MG63 (cell line): Measurements from ENCODE around the gene SLC22A3. TPM values are rescaled to one million over a fixed set of nuclear protein-coding genes. Genes with fewer than 3 reads are reported as not detected.

ENCODE experiments used
- DNase-seq: peaks from one replicate; pipeline ENCODE4 v3.0.0-alpha.2; 2020
- H3K27me3 ChIP-seq: fragments of 250-450 bp; sonication (Bioruptor Pico); 2 replicates; pipeline ENCODE4 v1.5.1; 2020; ENCODE audit warnings: mild to moderate bottlenecking, moderate library complexity
- H3K36me3 ChIP-seq: fragments of 250-450 bp; sonication (Bioruptor Pico); 2 replicates; pipeline ENCODE4 v1.5.1; 2020; ENCODE audit warnings: mild to moderate bottlenecking, moderate library complexity
- H3K4me3 ChIP-seq: fragments of 250-450 bp; sonication (Bioruptor Pico); 2 replicates; pipeline ENCODE4 v1.5.1; 2020; ENCODE audit warnings: mild to moderate bottlenecking, moderate library complexity
- H3K9me3 ChIP-seq: fragments of 250-450 bp; sonication (Bioruptor Pico); 2 replicates; pipeline ENCODE4 v1.5.1; 2020; ENCODE audit warnings: mild to moderate bottlenecking, moderate library complexity
- total RNA-seq: library from RNA; depleted of rRNA; stranded (reverse); fragments of >200 nt; shearing (Covaris generic); gene quantifications from 2 replicates; pipeline ENCODE4 v1.2.3, GENCODE V29; 2014; ENCODE audit warnings: low replicate concordance

The SLC22A3 gene
- total RNA-seq, 1 experiment from 2014 or later = not detected

DNA sequence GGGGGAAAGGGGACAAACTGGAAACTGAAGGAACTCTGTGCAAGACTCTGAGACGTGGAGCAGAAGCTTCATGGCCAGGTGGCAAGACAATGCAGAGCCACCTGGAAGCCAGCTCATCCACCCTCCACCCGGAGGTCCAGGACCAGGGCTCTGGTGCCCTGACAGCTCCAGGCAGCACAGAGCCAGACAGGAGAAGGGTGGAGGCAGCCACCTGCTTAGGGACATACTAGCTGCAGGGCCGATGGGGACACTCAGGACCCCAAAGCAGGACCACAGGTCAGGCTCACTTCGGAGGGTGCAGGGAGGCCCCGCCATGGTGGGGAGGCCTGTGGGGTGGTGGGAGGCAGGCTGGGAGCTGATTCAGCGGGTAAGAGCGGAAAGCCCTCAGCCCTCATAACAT lies 19.0 kb upstream of the SLC22A3 start:
- DNase-seq = no peak
- no peaks in the 10 kb centered on the region for H3K27me3 ChIP-seq
- no peak overlapping the region for H3K4me3 ChIP-seq
- H3K9me3 ChIP-seq = no peaks in the 10 kb centered on the region
- H3K36me3 ChIP-seq = no peaks in the 10 kb centered on the region

DNA sequence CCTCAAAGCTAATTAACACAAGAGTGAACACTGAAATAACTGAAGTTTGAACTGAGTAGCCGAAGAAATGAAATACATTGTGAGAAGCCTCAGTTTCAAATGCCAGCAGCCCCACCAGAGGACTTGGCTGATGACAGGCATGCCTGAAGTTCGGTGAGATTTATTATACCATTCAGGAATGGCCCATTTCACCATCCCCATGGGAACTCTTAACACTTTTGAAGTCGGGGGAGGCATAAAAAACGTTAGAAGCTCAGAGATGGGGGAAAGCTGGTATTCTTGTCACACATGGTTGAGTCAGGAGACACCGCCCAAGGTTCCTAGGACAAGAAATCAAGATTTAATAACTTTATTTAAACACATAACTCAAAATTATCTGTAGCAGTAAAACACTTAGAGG lies 17.6 kb upstream of the SLC22A3 start:
- H3K27me3 ChIP-seq = no peaks in the 10 kb centered on the region

DNA sequence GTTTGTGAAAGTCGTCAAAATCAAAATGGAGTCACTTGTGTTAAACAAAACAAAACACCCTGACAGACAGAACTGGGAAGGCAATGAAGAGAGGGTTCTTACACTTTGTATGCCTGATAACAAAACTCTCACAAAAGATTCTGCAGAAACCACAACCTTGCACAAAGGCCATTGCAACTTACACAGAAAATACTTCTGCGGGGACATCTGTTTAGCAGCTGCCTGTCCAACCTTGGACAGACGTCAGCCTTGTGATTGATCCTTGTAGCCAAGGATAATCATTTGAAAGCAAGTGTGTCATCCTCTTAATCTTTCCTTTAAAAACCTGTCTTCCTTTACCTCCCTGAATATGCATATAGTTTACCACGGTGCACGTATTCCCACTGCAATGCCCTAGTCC lies 17.0 kb upstream of the SLC22A3 start:
- Histone ChIP-seq H3K27me3 (no peaks in the 10 kb centered on the region), H3K36me3 (no peaks in the 10 kb centered on the region), H3K9me3 (no peaks in the 10 kb centered on the region), H3K4me3 (no peak overlapping the region)
- DNase-seq = no peak

More for the DNA sequence above, 17.6 kb upstream of the SLC22A3 start:
- no peak for DNase-seq
- H3K36me3 ChIP-seq = no peaks in the 10 kb centered on the region
- no peaks in the 10 kb centered on the region for H3K9me3 ChIP-seq
- no peak overlapping the region for H3K4me3 ChIP-seq

DNA sequence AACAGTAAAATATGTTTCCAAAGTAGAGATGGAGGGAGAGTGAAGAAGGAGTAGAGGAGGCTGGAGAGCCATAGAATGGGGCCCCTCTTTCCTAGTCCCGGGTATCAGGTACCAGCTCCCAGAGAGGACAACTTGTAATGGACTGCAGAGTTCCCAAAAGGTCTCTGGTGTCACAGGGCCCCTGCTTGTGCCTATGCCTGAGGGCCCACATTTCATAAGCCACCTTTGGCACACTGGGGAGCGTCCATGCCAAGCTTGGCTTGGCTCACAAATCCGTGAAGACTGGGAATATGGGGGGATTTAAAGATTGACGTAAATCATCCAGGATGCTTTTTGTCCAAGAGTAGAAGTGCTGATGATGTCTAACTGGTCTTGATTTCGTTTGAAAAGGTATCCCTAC lies 16.4 kb upstream of the SLC22A3 start:
- DNase-seq = no peak
- Histone ChIP-seq H3K4me3 (no peak overlapping the region), H3K9me3 (no peaks in the 10 kb centered on the region), H3K27me3 (no peaks in the 10 kb centered on the region), H3K36me3 (no peaks in the 10 kb centered on the region)

DNA sequence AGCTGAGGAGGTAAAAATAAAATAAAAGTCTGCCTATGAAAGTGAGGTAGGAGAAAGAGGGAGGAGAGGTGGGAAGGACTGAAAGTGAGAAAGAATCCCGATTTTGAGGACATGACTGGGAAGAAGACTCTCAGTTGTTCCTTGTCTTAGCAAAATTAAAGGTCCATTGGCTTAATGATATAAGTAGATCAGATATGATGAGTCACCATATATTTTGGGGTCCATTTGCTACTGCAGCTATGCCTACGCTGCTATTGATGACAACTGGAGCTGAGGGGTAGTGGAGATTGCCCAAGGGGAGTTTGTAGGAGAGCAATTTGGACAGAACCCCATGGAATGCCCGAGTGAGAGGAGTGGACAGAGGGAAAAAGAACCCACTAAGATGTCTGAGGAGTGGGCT lies 15.1 kb upstream of the SLC22A3 start:
- Histone ChIP-seq H3K9me3 (no peaks in the 10 kb centered on the region), H3K4me3 (no peak overlapping the region), H3K27me3 (no peaks in the 10 kb centered on the region), H3K36me3 (no peaks in the 10 kb centered on the region)
- DNase-seq = no peak

DNA sequence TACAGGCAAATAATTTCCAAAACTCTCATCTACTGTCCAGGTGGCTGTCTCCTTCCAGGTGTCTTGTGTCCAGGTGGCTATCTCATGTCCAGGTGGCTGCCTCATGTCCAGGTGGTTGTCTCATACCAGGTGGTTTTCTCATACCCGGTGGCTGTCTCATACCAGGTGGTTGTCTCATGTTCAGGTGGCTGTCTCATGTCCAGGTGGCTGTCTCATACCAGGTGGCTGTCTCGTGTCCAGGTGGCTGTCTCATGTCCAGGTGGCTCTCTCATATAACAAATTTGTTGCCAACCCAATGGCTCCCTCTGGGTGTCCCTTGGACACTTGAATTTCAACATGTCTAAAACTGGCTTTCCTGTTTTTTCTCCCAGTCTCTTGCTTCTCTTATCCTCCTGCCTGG lies 14.3 kb upstream of the SLC22A3 start:
- no peak for DNase-seq
- no peak overlapping the region for H3K4me3 ChIP-seq
- no peaks in the 10 kb centered on the region for H3K36me3 ChIP-seq
- H3K27me3 ChIP-seq = no peaks in the 10 kb centered on the region
- H3K9me3 ChIP-seq = no peaks in the 10 kb centered on the region

DNA sequence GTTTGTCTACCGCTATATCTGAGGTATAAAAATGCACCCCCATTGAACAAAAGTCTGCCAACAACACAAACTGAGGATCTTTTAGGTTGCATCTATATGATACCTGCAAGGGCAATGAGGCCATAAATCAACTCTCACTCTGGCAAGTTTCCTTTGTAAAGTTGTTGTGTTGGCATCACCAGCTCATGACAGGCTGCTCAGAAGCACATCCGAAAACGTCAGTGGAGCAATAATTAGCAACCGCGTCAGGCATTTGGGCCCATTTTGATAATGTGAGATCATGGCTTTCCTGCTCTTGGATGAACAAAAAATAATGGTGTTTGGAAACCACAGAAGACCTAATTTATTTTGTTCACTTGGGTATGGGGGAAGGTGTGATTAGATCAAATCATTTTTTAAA lies 12.0 kb upstream of the SLC22A3 start:
- DNase-seq = no peak

DNA sequence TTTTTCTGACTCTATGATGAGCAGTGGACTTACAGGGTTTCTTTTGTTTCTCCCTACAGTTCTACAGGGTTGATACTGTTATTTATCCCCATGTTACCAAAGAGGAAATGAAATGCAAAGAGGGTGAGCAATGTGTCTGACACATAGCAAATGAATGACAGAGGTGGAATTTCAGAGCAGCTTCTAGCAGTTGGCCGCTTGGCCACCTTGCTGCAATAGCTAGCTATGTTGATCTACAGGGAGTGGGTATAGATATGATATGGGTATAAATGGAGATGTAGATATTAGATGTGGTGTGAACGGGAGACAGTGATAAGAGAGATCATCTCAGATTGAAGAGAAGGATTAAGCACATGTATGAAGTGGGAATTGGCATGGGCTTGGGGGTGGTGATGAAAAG lies 10.9 kb upstream of the SLC22A3 start:
- DNase-seq = no peak

More for the DNA sequence above, 12.0 kb upstream of the SLC22A3 start:
- Histone ChIP-seq H3K9me3 (no peaks in the 10 kb centered on the region), H3K36me3 (no peaks in the 10 kb centered on the region), H3K27me3 (no peaks in the 10 kb centered on the region), H3K4me3 (no peak overlapping the region)

DNA sequence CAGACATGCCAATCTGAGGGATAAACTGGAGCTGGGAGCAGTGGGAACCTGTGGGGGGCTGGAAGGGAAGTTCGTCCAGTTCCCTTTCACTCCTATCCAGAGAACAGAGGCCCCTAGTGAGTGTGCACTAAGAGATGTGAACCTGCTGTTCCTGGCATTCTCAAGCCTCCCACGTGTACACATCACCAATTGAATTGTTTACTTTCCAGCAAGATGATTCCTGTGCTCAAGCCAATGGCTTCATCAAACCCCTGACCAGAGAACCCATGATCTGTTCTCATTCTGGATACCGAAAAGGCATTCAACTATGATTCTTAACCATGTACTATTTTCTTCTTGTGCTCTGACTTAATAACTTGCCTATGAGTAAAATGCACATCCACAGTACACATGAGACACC lies 10.2 kb upstream of the SLC22A3 start:
- Histone ChIP-seq H3K9me3 (no peaks in the 10 kb centered on the region), H3K36me3 (no peaks in the 10 kb centered on the region), H3K27me3 (no peaks in the 10 kb centered on the region), H3K4me3 (no peak overlapping the region)
- DNase-seq = no peak

More for the DNA sequence above, 10.9 kb upstream of the SLC22A3 start:
- Histone ChIP-seq H3K4me3 (no peak overlapping the region), H3K36me3 (no peaks in the 10 kb centered on the region), H3K27me3 (no peaks in the 10 kb centered on the region), H3K9me3 (no peaks in the 10 kb centered on the region)

DNA sequence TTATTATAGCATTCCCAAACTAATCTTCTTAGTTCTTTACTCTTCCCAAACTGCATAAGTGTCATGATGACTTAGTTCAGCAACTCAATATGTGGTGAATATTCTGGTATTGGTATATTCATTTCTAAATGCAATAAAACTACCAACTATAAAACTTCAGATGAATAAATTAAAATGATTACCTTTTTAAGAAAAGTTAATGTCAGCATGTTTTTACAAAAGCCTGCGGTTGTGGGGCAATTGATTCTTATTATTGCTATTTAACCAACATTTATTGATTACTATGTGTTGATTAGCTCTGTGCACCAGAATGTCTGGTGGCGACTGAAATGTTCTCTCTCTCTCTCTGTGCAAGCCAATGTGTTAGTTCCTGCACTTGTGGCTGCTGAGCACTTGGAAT lies 5.0 kb upstream of the SLC22A3 start:
- no peaks in the 10 kb centered on the region for H3K36me3 ChIP-seq
- DNase-seq = no peak
- H3K4me3 ChIP-seq = no peak overlapping the region
- no peaks in the 10 kb centered on the region for H3K27me3 ChIP-seq
- no peaks in the 10 kb centered on the region for H3K9me3 ChIP-seq

DNA sequence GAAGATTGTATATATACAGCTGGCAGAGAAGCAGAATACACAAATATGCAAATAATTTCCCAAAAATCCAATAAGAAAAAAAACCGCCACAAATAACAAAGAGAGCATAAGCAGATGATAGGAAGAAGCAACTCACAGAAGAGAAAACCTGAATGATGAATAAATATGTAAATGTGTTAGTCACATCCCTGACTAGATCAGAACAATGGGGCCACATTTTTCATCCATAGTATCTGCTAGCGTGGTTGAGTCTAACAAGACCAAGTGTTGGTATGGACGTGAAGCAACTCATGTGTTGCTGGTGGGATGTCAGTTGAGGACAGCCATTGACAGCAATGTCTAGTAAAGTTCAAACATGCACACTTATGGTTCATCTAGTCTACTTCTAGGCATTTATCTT lies 3.9 kb upstream of the SLC22A3 start:
- H3K27me3 ChIP-seq = peaks cover 7% of the 10 kb centered on the region

DNA sequence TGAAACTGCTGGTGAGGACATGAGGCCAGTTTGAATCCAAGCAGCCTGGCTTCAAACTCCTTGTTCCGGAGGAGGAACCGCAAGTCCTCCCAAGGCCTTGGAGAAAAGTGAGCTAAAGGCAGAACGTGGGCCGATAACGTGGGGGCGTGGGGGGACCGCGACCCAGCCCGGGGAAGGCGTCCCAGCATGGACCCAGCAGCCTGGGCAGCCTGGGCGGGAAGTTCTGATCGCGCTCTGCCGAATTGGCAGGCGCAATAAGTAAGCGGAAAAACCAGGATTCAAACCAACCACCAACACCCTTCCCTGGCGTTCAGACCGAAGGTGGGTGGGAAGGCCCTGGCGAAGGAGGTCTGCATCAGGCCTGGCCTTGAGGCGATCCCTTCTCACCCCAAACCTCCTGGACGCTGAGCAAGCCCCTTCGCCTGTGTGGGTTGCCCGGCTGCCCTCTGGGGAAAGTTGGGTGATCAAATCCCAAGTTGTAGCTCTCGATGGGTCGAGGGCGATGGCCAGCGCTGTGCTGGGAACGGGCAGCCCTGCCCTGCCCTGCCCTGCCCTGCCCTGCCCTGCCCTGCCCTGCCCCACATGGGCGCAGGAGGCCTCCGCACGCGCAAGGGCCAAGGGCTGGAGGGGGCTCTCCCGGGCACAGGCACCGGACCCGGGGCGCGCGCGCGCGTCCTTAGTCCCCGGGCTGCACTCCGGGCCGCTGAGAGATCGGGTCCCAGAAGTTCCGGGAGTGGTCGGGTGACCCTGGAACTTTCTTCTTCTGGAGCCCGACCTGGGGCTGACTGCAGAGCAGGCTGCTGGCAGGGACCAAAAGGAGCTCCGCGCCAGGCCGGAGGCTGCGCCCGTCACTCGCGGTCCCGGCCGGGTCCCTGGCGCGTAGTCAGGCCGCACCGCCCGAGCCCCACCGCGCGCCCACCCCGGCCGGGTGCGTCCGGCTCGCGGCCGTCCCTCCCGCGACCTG lies 637 bp upstream of the SLC22A3 start:
- no peaks in the 10 kb centered on the region for H3K9me3 ChIP-seq
- no peaks in the 10 kb centered on the region for H3K36me3 ChIP-seq
- H3K4me3 ChIP-seq = no peak overlapping the region
- DNase-seq = no peak
- H3K27me3 ChIP-seq = peaks cover 13% of the 10 kb centered on the region

More for the DNA sequence above, 3.9 kb upstream of the SLC22A3 start:
- no peaks in the 10 kb centered on the region for H3K36me3 ChIP-seq
- H3K9me3 ChIP-seq = no peaks in the 10 kb centered on the region
- DNase-seq = no peak
- no peak overlapping the region for H3K4me3 ChIP-seq

DNA sequence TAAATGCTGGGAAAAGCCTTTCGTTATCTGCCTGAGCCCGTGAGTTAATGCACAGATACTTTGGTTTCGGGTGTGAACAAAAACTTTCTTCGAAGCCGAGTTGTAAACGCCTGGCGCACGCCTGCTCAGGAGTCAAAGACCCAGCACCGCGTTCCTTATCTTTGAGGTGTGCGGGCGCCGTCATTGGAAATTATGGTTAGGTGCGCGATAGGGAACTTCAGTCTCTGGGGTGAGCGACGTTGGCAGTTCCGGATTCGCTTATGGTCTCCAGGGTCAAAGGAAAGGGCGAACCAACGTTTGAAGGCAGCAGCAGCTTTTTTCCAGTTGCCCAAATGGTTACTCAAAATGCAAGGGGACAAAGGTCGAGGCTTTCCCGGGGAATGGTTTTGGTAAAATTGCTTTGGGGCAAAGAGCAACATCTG lies 853 bp downstream of the SLC22A3 start:
- Histone ChIP-seq H3K36me3 (no peaks in the 10 kb centered on the region), H3K4me3 (peak overlapping the region; percentile 40), H3K27me3 (peaks cover 13% of the 10 kb centered on the region), H3K9me3 (no peaks in the 10 kb centered on the region)
- DNase-seq = no peak

DNA sequence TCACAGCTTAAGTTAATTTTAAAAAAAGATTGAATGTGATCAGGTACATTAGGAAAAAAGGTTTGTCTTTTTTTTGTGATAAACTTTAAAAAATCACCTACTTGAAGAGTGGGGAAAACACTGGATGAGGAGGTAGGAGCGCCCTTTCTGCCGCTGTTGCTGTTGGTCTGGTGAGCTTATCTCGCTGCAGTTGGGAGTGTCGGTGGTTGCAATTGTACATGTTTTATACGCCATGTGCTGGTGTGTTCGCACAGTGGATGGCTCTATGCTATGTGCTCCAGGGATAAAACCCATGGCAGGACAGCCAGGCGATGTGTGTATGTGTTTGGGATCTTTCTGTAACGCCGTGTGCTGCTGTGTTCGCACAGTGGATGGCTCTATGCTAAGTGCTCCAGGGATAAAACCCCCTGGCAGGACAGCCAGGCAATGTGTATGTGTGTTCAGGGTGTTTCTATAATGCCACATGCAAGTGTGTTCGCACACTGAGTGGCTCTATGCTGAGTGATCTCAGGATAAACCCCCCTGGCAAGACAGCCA lies 1.7 kb downstream of the SLC22A3 start:
- H3K9me3 ChIP-seq = no peaks in the 10 kb centered on the region
- no peaks in the 10 kb centered on the region for H3K36me3 ChIP-seq
- H3K27me3 ChIP-seq = peaks cover 13% of the 10 kb centered on the region
- H3K4me3 ChIP-seq = no peak overlapping the region
- no peak for DNase-seq

DNA sequence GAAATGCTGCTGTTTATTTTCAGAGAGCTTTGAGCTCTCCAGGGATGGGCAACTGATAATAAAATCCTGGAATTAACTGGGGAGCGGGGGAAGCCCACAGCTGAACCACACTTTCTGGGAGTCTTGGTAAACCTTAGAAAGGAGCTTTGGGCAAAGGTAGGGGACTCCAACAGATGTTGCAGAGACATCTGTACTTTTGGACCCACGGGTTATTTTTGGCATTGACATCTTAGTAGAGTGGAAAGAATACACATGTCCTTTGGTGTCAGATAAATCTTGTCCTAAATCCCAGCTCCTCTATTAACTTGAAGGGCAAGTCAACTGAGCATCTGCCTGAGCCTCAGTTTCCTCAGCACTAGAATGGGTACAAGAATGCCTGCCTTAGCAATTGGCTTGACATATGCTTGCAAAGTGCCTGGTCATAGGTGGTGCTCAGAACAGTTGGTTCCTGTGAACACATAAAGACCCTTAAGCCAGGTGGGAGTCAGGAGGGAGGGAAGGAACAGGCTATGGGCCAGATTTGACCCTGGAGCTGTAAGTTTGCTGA lies 5.8 kb downstream of the SLC22A3 start:
- no peak for DNase-seq
- no peaks in the 10 kb centered on the region for H3K9me3 ChIP-seq
- no peaks in the 10 kb centered on the region for H3K36me3 ChIP-seq
- no peak overlapping the region for H3K4me3 ChIP-seq
- peaks cover 8% of the 10 kb centered on the region for H3K27me3 ChIP-seq

DNA sequence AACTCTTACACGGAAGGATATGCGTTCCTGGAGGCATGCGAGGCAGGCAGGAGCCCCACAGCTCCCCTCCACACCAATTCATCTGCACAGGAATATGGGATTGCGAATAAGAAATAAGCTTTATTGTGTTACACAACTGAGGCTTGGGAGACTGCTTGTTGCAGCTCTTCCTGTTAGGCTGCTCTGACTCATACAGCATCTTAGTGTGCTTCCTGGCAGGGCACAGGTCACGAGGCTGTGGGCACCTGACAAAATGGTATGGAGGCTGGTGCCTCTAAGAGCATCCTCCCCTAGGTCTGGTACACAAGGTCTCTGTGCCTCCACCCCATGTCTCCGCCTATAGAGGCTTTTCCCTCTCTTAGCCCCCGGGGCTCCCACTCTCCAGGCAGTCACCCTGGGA lies 6.8 kb downstream of the SLC22A3 start:
- peak; percentile 30 for DNase-seq
- H3K36me3 ChIP-seq = no peaks in the 10 kb centered on the region
- no peaks in the 10 kb centered on the region for H3K27me3 ChIP-seq
- H3K9me3 ChIP-seq = no peaks in the 10 kb centered on the region
- no peak overlapping the region for H3K4me3 ChIP-seq

DNA sequence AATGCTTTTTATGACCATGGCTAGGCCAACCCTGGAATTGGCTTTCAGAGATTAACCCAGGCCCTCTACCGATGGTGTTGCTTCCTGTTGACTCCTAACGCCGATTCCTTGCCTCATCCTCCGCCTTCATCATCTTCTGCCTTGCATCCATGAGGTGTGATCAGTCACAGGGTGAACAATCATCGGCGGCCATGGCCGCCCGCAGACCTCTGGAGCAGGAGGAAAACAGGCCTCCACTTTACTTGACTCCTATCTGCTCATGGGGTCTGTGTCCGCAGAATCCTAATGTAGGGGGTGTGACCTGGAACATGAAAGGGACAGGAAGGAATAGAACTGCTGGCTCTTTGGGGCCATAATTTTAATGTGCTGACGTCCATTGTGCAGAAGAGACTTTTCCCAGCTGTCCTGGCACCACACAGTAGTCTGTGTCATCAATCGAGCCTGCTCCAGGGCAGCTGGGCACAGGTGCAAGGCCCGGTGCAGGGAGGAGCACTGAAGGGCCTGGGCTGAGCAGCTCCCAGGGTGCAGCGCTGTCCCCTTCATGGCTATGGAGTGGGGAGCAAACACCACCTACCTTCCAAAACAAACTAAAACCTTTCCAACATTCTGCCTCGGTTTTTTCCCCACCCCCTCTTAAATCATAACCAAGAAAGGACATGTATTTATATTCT lies 8.0 kb downstream of the SLC22A3 start:
- no peak overlapping the region for H3K4me3 ChIP-seq
- H3K36me3 ChIP-seq = no peaks in the 10 kb centered on the region
- DNase-seq = no peak
- no peaks in the 10 kb centered on the region for H3K27me3 ChIP-seq
- H3K9me3 ChIP-seq = no peaks in the 10 kb centered on the region
